CD4-positive, alpha-beta T cell treated with Interleukin-21 for 1 hour (primary cell): ENCODE results near the gene PDXP.

Source experiments
- DNase-seq: peaks from one replicate; pipeline ENCODE4 v3.0.0-alpha.2; 2020

Gene PDXP

DNA sequence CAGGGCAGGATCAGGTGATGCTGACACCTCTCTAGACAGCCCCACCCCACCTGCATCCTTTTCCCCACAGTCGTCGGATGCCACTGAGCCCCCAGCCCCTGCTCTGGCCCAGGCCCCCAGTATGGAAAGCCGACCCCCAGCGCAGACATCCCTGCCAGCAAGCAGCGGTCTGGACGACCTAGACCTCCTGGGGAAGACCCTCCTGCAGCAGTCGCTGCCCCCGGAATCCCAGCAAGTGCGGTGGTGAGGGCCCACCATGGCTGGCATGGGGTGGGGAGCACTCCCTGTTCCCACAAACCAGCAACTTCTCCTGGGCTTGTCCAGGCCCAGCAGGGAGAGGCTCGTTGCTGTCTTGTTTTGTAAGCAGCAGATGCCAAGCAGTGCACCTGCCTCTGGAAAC, 28.6 kb upstream of the PDXP start:
- no peak for DNase-seq

DNA sequence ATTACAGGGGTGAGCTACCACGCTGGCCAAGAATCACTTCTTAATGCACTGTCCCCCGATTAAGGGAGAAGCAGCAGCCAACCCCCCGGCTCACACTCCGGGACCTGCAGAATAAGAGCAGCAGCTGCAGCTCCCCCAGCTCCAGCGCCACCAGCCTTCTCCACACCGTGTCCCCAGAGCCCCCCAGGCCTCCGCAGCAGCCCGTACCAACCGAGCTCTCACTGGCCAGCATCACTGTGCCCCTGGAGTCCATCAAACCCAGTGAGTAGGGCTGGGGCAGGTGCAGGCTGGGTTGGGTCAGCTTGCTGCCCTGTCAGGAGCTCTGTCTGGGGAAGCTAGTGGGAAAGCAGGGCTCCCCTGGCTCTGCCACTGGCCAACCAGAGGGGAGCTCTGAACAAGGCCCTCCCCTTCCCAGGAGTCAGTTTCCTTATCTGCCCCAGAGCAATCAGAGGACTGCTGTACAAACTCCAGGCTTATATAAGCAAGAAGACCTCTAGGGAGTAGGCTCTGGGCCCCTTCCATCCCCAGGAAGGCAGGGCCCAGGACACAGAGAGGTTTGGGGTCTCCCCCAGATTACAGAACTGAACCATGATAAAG, 27.6 kb upstream of the PDXP start:
- no peak for DNase-seq

DNA sequence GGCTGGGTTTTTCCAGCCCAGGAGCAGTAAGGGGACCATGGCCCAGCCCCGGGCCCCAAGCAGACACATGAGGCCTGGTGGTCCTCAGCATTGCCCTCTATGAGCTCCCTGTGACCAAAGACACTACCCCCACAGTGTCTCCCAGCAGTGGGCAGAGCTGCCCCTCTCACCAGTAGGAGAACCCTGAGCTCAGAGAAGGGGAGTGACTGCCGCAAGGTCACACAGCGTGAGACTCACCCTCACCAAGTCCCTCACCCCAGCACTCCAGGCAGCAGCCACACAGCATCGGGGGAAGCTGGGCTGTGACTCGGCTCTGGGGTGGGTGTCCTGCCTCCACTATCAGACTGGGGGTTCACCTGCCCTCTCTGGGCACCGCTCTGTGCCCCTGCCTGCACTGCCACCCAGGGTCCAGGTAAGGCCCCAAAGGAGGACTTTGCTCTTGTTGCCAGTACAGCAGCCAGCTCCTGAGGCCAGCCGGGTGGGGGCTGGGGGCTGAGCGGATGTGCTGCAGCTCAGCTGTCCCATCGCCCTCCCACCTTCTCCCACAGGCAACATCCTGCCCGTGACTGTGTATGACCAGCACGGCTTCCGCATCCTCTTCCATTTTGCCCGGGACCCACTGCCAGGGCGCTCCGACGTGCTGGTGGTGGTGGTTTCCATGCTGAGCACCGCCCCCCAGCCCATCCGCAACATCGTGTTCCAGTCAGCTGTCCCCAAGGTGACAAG, 26.9 kb upstream of the PDXP start:
- DNase-seq, result peak; percentile 55

DNA sequence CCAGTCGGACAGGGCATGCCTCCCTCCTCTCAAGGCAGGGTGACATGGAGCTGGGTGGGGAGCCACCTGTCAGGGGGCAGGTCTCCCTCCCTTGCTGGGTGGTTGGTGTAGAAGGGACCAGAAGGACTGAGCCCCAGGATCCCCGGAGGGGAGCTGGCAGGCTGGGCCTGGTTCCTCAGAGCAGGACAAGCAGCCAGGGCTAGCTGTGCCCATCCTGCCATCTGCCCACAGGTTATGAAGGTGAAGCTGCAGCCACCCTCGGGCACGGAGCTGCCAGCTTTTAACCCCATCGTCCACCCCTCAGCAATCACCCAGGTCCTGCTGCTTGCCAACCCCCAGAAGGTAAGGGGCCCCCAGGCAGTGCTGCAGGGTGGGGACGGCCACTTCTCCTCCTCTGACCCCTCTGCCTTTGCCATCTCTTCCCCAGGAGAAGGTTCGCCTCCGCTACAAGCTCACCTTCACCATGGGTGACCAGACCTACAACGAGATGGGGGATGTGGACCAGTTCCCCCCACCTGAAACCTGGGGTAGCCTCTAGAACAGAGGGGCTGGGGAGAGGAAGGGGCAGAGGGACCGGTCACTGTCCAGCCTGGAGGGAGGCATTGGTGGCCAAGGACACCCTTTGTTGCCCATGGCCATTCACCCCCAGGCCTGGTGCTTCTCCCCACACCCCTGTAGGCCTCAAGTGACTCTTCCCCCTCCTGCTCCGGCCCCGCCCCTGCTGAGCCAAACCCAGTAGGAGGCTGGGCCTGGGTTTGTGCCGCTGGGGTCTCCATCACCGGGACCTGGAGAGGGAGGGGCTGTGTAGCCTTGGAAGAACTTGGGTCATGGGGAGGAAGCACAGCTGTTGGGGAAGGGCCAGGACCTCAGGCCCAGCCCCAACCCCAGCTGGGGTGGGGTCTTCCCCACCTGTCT, 26.1 kb upstream of the PDXP start:
- DNase-seq, result no peak

DNA sequence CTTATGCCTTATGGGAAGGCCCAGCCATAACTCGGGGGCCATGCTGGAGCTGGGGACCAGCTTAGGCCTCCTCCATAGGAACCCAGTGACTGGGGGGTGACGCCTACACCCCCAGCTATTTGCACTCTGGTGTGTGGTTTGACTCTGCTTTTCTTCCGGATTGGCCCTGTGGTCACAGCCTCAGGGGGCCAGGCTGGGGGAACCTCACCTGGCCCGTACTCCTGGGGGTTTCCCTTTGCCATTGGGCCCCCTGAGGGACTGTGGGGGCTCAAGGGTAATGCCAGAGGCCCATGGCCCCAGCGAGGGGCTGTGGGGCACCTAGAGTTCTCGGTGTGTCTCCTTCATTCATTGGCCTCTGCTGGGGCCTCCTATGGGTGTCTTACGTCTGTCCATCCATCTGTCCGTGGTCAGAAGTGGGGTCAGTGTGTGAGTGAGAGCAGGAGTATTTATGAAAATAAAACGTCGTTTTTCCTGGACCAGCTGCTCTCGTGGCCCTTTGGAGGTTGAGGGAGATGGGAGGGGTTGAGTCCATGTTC, 25.4 kb upstream of the PDXP start:
- peak; percentile 69 for DNase-seq

DNA sequence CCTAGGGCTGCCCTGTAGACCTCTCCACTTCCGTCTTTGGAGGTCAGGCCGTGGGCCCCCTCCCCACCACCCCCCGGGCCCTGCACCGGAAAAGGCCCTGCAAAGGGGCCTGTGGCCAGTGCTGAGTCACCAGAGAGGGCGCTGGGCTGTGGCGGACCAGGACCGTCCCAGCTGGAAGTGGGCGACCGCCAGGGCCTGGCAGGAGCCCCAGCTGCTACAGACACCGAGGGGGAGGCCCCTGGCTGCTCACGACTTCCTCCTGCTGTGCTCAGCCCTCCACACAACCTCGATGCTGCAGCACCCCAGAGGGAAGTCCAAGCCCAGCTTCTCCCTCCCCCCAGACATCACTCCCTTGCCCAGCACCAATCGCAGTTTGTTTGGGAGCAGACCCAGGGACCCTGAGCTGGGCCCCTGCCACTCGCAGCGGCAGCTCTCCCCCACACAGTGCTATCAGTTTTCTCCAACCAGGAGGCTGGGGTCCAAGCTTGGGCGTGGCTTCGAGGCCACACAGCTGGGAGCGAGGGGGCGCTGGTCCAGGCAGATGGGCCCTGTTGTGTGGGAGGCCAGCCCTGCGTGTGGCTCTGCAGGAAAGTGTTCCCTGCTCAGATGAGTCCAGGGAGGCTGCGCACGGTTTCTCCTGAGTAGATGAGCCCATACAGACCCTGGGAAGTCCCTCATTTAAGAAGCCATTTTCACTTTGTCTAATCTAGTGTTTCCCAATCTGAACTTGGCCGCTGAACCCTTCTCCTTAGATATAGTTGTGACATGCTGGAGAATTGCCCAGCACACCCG, 24.7 kb upstream of the PDXP start:
- peak; percentile 65 for DNase-seq

DNA sequence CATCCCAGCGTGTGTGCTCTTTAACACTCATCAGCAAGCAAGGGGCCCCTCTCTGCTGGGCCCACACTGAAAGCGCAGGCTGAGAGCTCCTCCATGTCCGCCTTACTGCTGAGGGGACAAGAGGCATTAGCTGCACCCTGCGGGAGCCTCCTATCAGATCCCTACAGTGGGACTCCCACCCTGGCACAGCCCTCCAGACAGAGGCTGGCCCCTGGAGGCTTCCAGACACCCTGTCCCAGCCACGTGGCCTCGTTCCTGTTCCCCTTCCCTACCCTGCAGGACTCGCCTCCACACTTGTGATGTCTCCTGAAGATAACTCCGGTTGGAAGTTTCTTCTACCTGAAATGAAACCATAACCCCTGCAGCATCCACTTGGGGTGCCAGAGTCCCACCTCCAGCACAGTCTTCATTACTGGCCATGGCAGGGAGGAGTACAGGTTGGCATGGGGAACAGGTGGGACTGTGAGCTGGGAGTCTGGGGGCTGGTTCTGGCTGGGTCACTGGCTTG, 24.1 kb upstream of the PDXP start:
- no peak for DNase-seq

DNA sequence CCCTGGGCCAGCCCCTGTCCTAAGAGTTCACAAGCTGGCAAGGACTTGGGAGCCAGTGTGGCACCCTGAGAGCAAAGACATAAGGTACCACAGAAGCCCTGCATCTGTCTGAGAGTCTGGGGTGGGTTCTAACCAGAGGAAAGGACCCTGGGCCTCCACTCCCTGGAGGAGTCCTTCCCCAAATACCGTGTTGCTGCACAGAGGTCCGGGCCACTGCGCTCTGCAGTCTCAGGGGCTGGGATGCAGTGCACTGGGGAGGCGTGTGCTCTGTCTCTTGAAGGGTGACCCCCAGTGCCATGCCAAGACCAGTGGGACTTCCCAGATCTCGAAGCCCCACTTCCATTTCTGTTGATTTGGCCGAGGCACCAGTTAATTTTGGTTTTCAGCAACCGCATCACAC, 23.4 kb upstream of the PDXP start:
- DNase-seq, result no peak

DNA sequence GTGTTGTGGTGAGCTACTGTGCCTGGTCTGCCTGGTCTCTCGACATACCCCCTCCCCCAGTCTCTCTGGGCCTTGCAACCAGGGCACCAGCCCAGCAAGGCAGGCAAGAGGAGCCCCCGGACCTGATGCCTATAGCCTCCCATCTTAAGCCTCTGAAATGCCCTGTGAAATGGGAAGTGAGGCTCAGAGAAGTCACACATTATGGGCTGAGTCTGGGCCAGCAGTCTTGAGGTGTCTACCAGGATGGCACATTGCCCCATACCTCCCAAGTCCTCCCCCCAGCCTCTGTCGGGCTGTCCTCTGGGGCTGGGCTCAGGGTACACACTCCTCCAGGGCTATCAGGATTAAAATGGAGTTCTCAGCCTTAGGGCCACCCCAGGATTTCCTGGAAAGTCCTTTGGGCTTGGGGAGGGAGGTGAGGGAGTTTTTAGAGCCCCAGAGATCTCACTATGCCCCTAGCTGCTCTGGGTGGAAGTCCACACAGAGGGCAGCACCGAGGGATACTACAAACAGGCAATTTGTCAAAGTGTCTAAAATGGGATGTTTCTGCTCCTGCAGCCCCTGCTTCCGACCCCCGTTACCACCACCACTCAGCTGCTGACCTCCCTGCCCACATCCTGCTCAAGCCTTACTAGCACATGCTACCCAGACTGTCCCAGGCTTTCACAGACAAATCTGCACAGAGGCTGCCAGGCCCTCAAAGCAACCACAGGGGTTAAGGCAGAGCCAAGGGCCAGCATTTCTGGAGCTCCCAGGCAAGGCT, 22.2 kb upstream of the PDXP start:
- no peak for DNase-seq

DNA sequence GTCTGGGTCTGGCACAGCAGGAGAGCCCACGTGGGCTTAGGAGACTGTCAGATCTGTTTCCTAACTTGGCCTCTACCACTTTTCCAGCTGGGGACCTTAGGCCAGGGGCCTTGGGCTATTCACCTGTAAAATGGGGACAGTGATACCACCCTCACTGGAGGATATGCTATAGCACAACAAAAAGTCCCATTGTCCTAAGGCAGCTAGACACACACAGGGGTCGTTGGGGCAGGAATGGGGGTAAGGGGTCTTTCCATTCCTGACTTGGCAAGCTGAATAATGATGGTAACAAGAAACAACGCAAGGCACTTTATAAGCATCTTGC, 21.6 kb upstream of the PDXP start:
- DNase-seq, result no peak

DNA sequence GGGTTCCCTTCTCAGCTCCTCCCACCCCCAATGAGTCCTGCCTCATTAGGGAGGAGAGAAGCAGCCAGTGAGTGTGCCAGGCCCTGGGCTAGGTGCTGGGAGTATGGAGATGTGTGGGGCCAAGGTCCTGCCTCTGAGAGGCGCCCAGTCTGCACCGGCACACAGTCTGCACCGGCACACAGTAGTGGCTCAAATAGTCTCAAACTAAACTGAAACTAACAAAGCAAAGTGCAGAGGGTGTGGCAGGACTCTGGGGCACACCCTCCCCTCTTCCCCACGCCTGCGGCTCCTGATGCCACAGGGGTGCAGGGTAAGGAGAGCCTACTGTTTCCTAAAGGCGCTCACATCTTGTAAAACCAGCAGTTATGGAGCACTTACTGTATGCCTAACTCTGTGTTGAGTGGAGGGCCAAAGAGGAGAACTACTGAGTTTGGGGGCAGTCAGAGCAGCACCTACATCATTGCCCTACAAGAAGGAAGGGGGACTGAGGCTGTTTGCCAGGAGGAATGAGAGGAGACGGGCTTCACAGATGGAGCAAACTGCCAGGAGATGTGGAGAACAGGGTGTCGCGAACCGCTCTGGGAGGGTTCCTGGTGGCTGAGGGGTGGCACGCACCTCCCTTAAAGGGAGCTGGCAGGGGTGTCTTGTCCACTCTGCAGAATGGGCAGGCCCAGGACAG, 20.0 kb upstream of the PDXP start:
- peak; percentile 44 for DNase-seq

DNA sequence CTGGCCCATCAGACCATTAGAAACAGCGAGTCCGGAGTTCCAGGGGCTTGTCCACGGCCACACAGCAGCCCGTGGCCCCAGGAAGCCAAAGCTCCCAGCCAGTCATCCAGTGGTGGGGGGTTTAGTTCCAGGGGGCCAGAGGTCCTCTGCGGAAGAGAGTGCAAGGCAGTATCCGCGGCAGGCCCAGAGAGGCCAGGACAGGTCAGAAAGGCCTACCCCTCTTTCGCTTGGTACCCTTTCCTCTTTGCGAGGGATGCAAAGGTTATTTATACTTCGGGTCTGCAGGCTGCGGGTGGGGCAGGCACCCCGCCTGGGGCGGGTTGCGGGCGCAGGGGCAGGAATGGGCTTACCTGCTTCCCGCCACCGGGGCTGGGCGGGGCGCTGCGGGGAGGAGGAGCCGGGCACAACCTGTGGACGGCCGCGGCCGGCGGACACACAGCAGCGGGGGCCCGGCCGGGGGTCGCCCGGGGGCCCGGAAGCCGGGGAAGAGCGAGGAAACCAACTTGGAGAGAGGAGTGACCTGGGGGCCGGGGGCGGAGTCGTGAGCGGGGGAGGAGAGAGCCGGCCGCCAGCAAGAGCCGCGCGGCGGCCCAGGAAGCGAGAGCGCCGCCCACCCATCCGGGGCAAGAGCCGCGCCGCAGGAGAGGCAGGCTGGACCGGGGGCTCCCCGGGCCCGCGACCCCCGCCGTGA, 19.3 kb upstream of the PDXP start, which contains the start of gene SH3BP1:
Gene SH3BP1, plus strand, starts transcription at position 600 of the 691 bp plus-strand sequence. CDS start 119 bp downstream, outside the sequence.
- peak; percentile 69 for DNase-seq

DNA sequence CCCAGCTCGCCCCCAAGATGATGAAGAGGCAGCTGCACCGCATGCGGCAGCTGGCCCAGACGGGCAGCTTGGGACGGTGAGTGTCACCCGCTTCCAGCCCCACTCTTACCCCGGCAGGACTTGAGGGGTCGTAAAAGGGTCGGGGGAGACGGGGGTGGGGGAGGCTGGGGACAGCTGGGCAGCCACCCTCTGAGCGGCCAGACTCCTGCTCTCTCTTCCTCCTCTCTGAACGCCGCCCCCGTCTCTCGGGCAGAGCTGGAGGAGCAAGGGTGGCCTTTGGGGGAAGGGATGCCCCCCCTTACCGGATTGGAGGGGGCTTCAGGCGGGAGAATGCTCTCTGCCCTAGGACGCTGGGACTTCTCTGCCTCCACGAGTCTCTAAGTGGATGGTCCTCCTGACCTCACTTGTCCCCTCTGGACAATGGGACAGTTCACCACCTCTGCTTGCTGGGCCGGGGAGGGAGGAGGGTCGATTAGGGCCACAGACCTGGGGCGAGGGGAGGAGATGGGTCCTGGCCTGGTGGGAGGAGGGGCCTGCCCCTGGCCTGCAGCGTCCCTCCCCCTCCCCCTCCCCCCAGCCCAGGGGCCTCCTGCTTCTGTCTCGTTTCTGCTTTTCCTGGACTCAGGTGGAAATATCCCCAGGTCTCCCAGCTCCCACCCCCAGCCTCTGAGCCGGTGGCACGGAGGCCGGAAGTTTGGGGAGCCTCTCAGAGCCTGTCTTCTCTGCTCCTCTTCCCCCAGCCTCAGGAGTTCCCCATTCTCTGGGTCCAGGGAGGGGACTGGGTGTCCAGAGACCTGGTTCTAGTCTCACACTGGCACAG, 18.5 kb upstream of the PDXP start:
- DNase-seq, result peak; percentile 41

DNA sequence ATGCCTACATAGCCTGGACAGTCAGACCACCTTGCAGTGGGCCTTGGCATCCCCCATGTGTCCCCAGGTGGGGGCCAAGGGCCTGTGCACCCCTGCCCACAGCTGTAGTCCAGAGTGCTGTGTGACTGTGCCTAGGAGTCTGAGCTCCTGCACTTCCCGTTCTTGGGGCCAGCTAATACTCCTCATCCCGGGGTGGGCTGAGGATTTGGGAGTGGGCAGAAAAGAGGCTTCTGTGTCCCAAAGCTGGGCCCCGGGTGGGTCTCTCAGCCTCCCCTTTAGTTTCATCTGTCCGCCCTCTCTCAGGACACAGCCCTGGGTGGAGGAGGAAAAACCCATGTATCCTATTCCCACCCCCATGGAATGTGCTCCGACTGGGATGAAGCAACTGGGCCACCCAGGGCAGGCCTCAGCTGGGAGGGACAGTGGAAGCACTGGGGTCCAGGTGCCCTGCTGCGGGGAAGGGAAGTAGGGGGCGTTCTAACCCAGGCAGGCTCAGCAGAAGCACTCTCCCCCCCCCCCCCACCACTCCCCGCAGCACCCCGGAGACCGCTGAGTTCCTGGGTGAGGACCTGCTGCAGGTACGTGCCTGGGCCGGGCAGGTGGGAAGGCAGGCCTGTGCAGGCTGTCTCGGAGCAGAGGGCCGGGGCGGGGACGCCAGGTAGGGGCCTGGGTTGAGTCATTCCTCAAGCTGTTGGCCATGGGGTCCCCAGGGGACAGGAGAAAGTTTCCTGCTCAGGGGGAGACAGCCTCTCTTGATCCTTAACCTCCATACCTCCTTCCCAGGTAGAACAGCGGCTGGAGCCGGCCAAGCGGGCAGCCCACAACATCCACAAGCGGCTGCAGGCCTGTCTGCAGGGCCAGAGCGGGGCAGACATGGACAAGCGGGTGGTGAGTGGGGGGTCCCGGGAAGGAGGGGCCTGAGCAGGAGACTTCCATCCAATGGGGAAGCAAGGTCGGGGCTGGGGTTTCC, 17.6 kb upstream of the PDXP start:
- DNase-seq, result no peak

DNA sequence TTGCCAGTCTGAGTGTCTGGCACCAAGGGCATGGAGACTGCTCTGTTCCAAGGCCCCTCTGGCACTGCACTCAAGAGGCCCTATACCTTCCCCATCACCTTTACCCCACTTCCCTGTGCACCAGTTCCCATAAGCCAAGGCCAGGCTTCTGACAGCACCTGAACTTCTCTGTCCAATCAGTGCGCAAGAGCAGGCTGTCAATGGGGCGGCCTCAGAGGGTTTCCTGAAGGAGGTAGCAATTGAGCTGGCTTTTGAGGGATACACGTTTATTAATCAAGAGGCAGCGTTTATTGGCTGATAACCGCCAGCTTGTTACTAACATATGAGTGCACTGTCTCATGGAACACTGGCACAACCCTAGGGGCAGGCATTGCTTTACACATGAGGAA, 17.0 kb upstream of the PDXP start:
- DNase-seq, result no peak

DNA sequence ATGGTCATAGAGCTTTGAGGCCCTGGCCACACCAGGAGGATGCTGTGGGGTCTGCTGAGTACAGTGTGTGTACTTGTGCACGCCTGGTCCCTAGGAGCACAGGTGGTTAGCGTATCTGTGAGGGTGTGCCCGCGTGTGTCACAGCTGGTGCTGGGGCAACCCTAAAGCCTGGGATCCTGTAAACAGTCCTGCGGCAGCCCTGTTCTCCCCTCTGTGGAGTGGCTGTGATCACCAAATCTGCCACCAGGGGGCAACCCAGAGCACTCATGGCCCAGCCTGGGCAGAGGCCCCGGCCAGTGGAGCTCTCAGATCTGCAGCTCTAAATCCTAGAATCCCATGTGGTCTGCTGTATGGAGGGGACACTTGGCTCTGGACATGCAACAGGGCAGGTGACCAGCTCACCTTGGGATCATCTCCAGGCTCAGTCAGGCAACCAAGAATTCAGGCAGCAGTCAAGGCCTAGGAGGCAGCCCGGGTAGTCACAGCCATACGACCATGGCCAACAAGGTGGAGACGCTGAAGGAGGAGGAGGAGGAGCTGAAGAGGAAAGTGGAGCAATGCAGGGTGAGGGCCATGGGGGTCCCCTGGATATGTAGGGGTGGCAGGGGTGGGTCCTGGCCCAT, 15.2 kb upstream of the PDXP start:
- DNase-seq, result peak; percentile 85

DNA sequence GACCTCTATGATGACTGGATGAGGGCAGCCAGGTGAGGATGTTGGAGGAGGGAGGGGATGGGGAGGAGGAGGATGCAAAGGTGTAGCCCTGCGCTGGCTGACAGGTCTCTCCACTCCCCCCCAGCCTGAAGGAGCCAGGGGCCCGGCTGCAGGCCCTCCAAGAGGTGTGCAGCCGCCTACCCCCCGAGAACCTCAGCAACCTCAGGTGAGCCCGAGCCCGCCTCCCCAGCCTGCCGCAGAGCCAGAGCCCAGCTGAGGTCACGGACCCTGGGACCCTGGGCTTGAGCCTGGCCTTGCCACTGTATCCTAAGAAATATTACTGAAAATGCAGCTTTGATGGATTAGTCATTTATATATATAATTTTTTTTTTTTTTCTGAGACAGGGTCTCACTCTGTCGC, 11.2 kb upstream of the PDXP start:
- DNase-seq, result no peak

DNA sequence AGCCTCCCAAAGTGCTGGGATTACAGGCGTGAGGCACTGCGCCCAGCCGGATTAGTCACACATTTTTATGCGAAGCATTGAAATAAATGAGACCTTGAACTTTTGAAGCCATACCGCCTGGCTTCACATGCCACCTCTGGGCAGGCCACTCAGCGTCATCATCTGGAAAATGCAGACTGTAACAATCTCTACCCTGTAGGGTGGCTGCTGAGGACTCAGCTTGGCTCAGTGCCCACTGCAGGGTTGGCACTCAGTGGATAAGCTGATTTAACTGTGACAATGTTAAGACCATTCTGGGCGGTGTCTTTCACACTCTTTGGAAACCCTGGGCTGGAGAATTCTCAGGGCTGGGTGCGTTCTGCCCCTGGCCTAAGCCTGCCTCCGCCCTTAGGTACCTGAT, 10.6 kb upstream of the PDXP start:
- no peak for DNase-seq
